ENCODE measurements around the gene ZBTB8A.

DNA sequence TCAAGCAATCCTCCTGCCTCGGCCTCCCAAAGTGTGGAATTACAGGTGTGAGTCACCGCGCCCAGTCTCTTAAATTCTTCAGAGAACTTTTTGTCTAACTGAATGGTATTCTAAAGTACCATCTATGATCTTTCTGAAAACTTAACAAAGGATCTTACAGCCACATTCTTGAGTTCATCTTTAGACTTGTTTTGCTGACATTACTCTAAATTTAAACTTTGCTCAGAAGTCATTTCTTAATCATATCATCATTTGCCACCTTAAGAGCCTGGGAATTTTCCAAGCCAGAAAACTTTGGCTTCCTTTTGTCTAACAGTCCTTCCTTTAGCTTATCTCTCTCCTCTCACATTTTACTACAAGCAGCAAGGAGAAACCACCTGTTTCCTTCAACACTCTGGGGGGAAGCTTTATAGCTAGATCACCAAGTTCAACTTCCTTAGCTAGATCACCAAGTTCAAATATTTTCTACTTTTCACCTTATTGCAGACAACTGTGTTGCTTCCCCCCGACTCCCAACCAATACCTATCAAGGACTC, 5.4 kb upstream of the ZBTB8A start:
- TF ChIP-seq CTCF (IDR thresholded peaks at IDR 0.05) (no peak), POLR2A (IDR thresholded peaks at IDR 0.05) (no peak)

Measured in lower leg skin (tissue), 3 donors.